GM18870 (cell line): ENCODE measurements around the gene CORO1C.

Source experiments
- ATAC-seq: cut with Tn5 transposase; IDR thresholded peaks from one replicate; pipeline ENCODE4 v1.9.1; 2021; ENCODE audit warnings: moderate library complexity; ENCODE audit not compliant: unreplicated experiment

The CORO1C gene

GRCh38 chr12:108700833-108701541 lies 30.3 kb downstream of the CORO1C start:
- no peak for ATAC-seq

DNA sequence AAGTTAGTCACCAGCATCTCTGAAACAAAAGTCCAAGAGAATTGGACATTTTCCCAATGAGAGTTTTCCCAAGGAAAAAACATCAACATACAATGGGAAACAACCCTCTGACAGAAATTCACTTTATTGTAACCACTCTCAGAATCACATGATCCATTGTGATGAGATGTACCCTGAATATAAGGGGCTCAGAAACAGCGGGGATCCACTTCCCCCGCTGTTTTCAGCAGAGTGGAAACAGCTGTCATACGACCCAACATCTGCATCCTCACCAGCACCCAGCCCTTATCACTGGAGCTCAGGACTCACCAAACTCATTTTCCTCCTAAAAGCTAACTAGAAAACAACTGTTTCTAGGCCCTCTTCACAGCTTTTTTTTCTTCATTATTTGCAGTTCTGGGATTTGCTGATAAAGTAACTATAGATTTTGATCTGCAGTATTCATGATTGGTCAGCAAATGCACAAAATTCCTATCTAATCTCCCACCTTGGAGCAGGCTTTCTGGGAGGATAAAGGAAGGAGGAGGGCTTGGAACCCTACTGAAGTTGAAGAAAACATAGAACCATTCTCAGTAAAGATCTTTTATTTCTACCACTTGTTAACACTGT lies 31.3 kb downstream of the CORO1C start:
- no peak for ATAC-seq

- no peak for ATAC-seq
Measured at GRCh38 chr12:108697905-108698304, 33.4 kb downstream of the CORO1C start.

- no peak for ATAC-seq
Measured at GRCh38 chr12:108696996-108697290, 34.4 kb downstream of the CORO1C start.

DNA sequence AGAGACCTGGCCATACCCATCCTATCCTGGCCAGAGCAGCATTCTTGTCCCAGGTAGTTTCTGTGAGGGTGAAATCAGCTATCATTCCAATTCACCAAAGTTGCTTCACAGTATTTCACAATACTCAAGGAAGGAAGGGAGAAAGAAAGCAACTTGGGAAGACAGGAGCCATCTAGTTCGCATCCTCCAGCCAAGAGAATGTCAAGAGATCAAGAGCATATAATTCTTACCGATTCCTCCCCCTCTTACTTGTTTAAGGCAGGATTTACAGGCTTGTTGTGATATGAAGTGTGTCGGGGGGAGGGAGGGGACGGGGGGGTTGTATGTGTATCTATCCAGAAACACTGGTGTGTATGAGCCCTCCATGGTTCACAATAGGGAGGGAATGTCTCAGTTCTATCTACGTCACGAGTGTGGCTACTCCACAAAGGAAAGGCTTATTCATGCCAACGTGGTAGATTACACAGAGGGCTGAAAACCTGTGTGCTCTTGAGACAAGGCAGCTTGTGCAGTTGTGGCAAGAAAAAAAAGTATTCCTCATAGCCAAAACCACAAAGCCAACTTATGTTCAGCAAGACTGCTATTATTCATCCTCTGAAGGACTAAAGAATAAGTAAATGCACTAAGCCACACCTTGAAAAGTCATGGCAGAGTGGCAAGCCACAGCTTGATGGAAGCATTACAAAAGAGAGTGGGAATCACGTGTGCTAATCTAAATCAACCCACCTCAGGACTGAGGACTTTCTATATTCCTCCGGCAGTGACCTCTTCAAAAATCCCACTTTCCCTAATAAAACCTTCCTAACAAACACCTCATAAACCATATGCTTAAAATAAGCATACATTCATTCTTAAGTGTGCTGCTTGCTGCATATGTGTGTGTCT lies 35.0 kb downstream of the CORO1C start:
- ATAC-seq, result no peak

- ATAC-seq, result no peak
Measured at GRCh38 chr12:108694812-108695278, 36.5 kb downstream of the CORO1C start.

GRCh38 chr12:108693751-108694150 lies 37.6 kb downstream of the CORO1C start:
- ATAC-seq, result no peak

DNA sequence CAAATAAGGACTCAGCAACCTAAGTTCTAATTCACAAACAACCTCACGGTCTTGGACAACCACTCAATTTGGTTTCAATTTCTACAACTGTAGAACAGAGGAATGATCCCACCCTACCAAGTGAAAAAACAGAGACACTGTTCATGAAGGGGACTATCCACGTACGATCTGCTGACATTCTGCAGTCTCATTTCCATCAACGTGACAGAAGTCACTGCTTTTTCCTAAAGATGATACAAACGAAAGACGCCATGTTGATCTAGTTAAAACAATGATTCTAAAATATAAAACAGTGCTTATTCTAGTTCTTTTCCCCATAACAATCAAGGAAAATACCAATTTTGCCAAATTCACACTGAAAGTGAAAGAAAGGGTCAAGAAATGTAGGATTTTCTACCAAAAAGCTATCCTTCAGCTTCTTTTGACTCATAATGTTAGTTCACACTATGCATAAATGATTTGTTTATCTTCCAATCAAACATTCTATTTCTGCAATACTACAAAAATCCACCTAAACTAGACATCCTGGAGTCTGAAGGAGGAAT lies 38.1 kb downstream of the CORO1C start:
- no peak for ATAC-seq

DNA sequence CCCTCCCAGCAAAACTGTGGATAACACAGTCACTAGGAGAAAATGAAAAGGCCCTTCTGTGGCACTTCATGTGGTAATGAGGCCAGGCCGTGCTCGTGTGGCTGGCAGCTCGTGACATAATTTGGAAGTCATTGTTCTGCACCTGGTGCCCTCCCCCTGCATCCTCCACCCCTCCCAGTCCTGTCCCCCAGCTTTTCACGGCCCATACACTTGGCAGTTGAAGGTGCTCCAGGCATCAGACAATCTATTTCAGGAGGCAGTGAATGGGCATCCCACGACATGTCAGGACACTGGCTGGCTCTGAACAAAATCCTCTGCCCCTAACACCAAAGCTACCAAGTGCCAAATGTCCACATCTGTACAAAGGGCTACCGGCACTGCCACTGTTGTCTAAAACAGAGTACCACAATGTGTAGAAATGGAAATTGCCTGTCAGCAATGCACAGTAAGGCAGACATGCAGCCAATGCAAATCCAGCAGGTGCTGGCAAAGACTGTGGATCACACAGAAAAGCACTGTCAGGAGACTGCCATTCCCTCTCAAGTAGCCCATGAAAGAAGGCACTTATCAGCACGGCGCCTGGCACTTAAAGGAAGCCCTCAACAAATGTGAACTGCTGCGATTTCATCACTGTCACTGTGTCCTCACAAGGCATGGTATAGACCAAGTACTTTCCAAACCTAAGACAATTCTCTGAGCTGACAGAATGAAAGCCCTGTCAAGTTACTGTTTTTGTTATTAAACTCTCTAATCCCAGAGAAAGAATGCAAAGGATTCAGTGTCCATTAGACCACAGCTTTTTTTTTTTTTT lies 39.1 kb downstream of the CORO1C start:
- ATAC-seq, result no peak

DNA sequence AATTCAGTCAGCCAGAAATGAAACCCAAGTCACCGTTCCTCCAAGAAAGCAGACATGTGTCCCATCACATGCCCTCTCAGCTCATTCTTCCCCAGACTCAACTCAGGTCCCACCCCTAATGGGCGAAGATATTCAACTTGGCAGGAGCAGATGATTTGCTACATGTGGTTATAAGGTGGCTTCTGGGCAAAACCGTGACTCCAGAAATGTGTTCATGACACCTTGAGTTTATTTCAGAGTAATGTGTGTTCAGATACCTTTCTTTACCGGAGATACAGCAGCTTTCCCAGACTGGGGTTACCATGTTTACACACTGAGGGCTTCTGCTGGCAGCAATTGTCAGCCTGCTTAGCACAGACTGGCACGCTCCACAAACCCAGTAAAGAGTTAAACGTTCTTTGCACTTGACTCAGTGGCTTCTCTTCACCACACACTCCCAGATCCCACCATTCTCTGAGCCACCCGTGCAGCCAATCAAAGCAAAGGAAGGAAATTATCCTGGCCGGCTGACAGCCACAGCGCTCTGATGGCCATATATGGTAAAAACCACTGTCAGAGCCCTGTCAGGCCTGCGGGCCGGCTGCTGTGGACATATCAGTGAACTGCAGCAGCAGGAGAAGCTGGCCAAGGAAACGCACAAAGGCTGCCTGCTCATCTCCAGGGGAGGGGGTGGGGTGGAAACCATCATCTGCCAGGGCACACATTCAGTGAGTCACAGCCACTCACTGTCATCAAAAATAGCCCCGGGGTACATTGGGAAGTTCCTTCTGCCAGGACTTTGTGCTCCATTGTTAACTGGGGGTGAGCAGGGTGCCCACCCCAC lies 39.9 kb downstream of the CORO1C start:
- ATAC-seq, result peak; percentile 41

DNA sequence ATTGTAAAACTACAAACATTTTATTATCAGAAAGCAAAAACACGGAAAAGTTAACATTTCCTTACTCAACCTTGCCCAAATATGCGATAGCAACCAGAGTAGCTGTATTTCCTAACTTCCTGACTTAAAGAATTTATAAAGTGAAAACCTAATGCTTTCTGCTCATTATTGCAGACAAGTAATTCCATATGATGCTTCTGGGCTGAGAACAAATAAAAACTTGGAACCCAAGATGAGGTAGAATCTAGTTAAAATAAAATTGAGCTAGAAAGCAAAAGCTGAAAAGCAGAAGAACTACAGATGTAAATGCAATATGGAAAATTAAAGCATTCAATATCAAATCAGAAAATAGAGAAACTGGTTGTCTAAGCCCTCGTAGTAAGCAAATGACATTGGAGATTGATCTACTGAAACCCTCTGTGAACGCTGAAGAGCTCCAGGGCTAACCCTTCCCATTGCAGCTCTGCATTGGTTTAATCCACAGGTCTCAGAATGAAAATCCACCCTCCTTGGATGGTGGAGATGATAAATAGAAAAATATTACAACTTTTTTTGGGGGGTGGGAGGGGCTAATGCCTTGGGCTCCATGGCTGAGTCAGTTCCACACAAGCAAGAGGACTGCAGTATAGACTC lies 40.7 kb downstream of the CORO1C start:
- ATAC-seq, result no peak

- ATAC-seq, result no peak
Measured at GRCh38 chr12:108690191-108690518, 41.2 kb downstream of the CORO1C start.

- ATAC-seq, result no peak
Measured at GRCh38 chr12:108689314-108690190, 41.8 kb downstream of the CORO1C start.

DNA sequence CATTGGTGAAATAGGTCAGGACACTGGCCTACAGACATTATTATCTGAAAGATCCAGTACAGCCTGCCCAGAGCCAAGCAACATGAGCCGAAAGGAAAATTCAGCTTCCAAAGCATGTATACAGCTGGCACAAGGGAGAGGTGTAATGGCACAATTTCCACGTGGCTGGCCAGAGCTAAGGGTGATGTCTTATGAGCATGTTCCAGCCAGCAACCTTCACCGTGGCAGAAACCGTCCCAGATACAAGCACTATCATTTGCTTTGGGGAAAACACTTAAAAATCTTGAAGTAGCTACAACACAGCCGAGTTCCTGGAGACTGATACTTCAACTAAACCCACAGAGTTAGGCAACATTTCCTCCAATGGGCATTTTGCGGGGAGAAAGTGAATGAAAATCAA lies 44.5 kb downstream of the CORO1C start:
- ATAC-seq, result no peak

- no peak for ATAC-seq
Measured at GRCh38 chr12:108685469-108686260, 45.7 kb downstream of the CORO1C start.

DNA sequence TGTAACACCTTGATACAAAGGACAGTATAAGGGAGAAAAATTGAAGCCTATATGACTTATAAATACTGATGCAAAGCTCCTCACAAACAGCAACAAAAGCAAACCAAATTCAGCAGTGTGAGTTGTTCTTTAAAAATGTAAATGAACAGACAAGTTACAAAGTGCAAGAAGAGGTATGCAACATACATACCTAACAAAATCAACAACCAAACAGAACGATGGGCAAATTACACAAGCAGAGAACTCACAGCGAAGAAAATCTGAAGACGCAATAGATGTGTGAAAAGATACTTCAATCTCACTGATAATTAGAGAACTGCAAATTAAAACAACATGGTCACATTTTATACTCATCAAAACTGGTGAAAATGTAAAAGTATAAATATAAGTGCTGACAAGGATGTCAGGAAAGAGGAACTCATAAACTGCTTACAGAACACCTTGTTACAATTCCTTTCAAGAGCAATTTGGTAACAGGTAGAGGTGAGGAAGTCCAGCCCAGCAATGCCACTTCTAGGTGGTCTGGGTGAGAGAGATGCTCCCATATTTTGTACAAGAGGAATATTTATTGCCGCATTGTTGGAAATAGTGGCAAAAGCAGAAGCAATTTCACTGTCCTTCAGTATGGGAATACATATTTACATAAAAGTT lies 47.3 kb downstream of the CORO1C start:
- no peak for ATAC-seq

- no peak for ATAC-seq
Measured at GRCh38 chr12:108681317-108681716, 50.0 kb downstream of the CORO1C start.
